Chondrocyte (in vitro differentiated cells): ENCODE data around the gene LDAH. TPM values are rescaled to one million over a fixed set of nuclear protein-coding genes. Genes with fewer than 3 reads are reported as not detected.

ENCODE experiments used
- DNase-seq: peaks from one replicate; pipeline ENCODE4 v3.0.0; 2021; ENCODE audit warnings: mixed read lengths, low spot score
- H3K27ac Mint-ChIP-seq: one replicate; pipeline ENCODE4 v1.8.0; 2021; ENCODE audit warnings: mild to moderate bottlenecking, moderate library complexity, mixed read lengths; ENCODE audit not compliant: unreplicated experiment
- H3K27me3 Mint-ChIP-seq: 2 replicates; pipeline ENCODE4 v1.8.0; 2021; ENCODE audit warnings: low read depth, mixed read lengths
- H3K36me3 Mint-ChIP-seq: 2 replicates; pipeline ENCODE4 v1.8.0; 2021; ENCODE audit warnings: low read depth, mixed read lengths
- H3K4me1 Mint-ChIP-seq: 2 replicates; pipeline ENCODE4 v1.8.0; 2021; ENCODE audit warnings: low read depth, mild to moderate bottlenecking, mixed read lengths
- H3K4me3 Mint-ChIP-seq: one replicate; pipeline ENCODE4 v1.8.0; 2021; ENCODE audit warnings: mild to moderate bottlenecking, moderate library complexity, mixed read lengths; ENCODE audit not compliant: unreplicated experiment
- H3K9me3 Mint-ChIP-seq: 2 replicates; pipeline ENCODE4 v1.8.0; 2021; ENCODE audit warnings: low read depth, mixed read lengths
- total RNA-seq: library from RNA; stranded (reverse); gene quantifications from 3 replicates; pipeline ENCODE4 v1.2.1, GENCODE V29; 2021
- TF ChIP-seq, protein P1 (sequence below): fragments of 200-600 bp; sonication (generic); IDR thresholded peaks from 2 replicates; pipeline ENCODE4 v1.5.0; 2021; ENCODE audit warnings: antibody characterized with exemption, mild to moderate bottlenecking, moderate library complexity

The LDAH gene
- total RNA-seq, 1 donor from 2014 or later: 18.1 TPM

DNA sequence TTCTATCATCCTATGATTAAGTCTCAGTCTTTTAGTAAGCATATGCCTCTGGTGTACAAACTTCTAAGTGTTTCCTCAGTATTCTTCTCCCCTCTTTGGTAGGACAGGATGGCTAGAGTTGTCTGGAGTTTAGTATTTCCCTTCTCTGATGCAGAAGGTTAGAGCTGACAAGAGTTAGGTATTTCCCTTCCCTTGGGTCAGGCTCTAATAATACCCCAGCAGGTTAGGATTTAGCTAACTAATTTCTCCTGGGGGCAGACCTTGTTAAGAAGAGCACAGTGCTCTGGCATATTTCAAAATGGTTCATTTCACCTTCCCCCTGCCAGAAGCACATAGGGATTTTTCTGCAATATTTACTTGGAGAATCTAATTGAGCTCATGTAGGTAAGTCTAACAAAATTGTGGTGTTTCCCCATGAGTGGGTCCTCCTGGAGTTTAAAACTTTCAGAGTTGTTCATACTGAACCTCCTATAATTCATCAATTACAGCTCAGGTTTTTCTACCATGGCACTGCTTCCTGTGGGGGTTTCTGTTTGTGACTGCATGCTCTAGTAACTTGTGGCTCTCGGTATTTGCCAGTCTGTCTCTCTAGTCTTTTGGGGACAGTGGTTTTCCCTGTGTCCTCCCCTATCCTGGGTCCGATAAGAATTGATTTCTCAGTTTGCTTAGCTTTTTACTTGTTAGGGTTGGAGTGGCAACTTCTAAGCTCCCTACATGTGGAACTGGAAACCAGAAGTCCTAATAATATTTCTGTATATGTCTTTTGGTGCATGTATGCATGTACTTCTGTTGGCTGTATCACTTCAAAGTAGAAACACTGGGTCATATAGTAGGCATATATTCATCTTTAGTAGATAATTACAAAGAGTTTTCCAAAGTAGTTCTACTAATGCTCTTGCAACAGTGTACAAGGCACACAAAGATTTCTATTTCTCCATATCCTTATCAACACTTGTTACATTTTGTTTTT is 78.2 kb downstream of the LDAH start:
- H3K27me3 Mint-ChIP-seq: no peaks in the 10 kb centered on the region
- DNase-seq: no peak
- no peaks in the 10 kb centered on the region for H3K9me3 Mint-ChIP-seq
- TF ChIP-seq, protein P1, sequence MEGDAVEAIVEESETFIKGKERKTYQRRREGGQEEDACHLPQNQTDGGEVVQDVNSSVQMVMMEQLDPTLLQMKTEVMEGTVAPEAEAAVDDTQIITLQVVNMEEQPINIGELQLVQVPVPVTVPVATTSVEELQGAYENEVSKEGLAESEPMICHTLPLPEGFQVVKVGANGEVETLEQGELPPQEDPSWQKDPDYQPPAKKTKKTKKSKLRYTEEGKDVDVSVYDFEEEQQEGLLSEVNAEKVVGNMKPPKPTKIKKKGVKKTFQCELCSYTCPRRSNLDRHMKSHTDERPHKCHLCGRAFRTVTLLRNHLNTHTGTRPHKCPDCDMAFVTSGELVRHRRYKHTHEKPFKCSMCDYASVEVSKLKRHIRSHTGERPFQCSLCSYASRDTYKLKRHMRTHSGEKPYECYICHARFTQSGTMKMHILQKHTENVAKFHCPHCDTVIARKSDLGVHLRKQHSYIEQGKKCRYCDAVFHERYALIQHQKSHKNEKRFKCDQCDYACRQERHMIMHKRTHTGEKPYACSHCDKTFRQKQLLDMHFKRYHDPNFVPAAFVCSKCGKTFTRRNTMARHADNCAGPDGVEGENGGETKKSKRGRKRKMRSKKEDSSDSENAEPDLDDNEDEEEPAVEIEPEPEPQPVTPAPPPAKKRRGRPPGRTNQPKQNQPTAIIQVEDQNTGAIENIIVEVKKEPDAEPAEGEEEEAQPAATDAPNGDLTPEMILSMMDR: no peak
- H3K36me3 Mint-ChIP-seq: peaks cover 12% of the 10 kb centered on the region
- no peak overlapping the region for H3K27ac Mint-ChIP-seq
- H3K4me1 Mint-ChIP-seq: peaks cover 18% of the 10 kb centered on the region
- H3K4me3 Mint-ChIP-seq: no peak overlapping the region

DNA sequence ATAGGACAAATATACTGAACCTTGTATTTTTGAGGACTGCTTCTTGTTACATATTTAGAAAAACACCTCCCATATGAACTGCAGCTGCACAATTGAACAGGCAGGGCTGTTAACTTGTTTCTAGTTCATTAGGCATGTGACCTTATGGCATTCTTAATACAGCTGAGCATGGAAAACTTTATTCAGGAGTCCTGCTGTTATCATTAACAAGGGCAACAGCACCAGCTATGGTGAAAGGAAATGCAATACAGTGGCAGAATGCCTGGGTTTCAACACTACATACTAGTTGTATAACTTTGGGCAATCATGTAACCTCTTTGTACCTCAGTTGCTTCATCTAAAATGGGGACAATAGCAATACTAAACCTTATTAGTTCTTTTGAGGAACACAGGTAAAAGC is 84.1 kb downstream of the LDAH start:
- Mint-ChIP-seq H3K27me3 (no peaks in the 10 kb centered on the region), H3K36me3 (peaks cover 22% of the 10 kb centered on the region), H3K4me3 (no peak overlapping the region), H3K27ac (no peak overlapping the region), H3K9me3 (no peaks in the 10 kb centered on the region), H3K4me1 (peaks cover 3% of the 10 kb centered on the region)
- TF ChIP-seq, protein P1: no peak
- DNase-seq: no peak

DNA sequence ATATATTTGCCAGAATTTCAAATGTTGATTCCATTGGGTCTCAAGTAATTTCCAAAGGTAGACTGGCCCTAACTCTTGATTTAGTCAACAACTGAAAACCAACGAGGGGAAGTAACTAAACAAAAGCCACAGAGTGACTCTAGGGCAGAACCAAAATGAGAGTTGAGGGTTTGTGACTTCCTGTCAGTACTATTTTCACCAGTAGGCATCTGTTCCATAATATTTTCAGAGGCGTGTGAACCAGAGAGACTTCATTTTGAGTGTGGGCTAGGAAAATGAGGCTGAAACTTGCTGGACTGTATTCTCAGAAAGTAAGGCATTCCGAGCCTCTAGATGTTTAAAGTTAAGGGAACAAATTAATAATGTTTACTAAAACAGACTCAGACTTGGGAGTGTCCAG is 85.4 kb downstream of the LDAH start:
- no peak overlapping the region for H3K27ac Mint-ChIP-seq
- H3K27me3 Mint-ChIP-seq: no peaks in the 10 kb centered on the region
- no peak for DNase-seq
- H3K4me1 Mint-ChIP-seq: peaks cover 3% of the 10 kb centered on the region
- H3K9me3 Mint-ChIP-seq: no peaks in the 10 kb centered on the region
- peaks cover 20% of the 10 kb centered on the region for H3K36me3 Mint-ChIP-seq
- no peak overlapping the region for H3K4me3 Mint-ChIP-seq
- TF ChIP-seq, protein P1: no peak

DNA sequence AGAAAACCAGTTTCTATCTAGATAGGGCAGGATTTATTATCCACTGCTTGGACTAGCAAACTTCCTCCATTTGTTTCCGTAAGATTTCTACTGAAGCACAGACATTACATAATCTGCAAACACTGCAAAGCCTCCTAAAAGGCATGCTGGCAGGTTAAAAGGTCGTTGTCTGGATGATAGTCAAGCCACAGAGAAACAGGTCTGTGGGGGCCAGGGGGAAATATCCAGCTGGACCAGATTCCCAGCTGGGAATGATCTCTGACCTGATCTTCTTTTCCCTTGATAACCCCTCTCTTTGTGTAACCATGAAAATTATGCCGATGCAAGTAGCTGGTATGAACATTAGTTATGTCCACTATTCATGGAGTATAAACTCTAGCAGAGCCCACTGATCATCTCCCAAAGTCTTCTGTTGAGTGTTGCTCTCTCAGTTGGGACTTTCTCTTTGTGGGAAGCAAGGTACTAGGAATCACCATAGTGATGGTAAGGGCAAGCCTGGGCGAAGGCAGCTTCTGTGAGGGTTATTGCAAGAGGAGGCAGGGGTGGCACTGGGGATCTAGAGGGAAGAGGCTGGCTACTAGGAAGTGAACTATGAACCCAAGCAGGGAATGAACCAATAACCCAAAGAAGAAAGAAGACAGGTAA is 94.7 kb downstream of the LDAH start:
- H3K4me1 Mint-ChIP-seq: peaks cover 59% of the 10 kb centered on the region
- no peak overlapping the region for H3K4me3 Mint-ChIP-seq
- peaks cover 4% of the 10 kb centered on the region for H3K36me3 Mint-ChIP-seq
- no peak for DNase-seq
- H3K27me3 Mint-ChIP-seq: no peaks in the 10 kb centered on the region
- no peaks in the 10 kb centered on the region for H3K9me3 Mint-ChIP-seq
- TF ChIP-seq, protein P1: no peak
- H3K27ac Mint-ChIP-seq: peak overlapping the region; percentile 76

DNA sequence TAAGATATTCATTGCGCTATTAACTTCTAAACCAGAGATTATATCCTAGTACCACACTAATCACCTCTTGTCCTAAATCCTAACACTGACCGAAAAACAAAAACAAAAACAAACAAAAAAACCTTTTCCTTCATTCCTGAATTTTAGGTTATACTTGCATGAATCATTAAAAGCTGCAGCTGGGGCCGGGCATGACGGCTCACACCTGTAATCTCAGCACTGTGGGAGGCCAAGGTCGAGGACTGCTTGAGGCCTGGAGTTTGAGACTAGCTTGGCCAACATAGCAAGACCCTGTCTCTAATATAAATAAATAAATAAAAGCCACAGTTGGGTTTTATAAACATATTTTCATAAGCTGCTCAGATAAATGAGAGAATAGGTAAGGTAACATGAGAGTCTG is 96.0 kb downstream of the LDAH start:
- Mint-ChIP-seq H3K4me3 (no peak overlapping the region), H3K9me3 (peaks cover 2% of the 10 kb centered on the region), H3K27me3 (no peaks in the 10 kb centered on the region), H3K36me3 (peaks cover 5% of the 10 kb centered on the region), H3K27ac (no peak overlapping the region), H3K4me1 (peaks cover 70% of the 10 kb centered on the region)
- no peak for DNase-seq
- TF ChIP-seq, protein P1: no peak
